HG02763 (cell line): ENCODE measurements around the gene PGRMC1.
"Not testable (repeated sequence)": the region's sequence is repeated elsewhere in the genome, so short reads cannot be mapped to it uniquely, and the experiment has no call there.

Experiments used
- ATAC-seq: cut with Tn5 transposase; IDR thresholded peaks from one replicate; pipeline ENCODE4 v1.9.1; 2021; ENCODE audit warnings: mild to moderate bottlenecking, moderate library complexity; ENCODE audit not compliant: unreplicated experiment

The PGRMC1 gene

GRCh38 chrX:119231936-119232445, 4.1 kb upstream of the PGRMC1 start:
- no peak for ATAC-seq

DNA sequence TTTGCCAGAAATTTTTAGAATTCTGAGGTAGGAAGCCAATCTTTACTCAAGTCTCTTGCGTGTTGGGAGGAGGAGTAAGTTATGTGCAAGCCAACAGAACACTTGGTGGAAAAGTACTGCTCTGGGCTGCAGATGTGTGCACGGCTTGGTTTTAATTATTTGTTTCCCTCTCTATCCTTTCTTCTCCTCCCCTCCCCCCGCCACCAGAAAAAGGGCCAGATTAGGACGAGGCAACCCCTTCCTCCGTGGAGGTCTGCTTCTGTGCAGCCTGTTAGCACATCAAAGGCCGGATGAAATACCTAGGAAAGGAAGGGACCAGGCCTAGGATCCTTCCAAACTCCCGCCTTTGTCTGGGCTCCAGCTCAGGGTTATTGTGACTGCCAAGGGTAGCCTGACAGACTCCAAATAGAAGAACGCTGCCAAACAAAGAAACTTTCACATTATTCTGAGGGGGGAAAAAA, 1.0 kb upstream of the PGRMC1 start:
- ATAC-seq: no peak

DNA sequence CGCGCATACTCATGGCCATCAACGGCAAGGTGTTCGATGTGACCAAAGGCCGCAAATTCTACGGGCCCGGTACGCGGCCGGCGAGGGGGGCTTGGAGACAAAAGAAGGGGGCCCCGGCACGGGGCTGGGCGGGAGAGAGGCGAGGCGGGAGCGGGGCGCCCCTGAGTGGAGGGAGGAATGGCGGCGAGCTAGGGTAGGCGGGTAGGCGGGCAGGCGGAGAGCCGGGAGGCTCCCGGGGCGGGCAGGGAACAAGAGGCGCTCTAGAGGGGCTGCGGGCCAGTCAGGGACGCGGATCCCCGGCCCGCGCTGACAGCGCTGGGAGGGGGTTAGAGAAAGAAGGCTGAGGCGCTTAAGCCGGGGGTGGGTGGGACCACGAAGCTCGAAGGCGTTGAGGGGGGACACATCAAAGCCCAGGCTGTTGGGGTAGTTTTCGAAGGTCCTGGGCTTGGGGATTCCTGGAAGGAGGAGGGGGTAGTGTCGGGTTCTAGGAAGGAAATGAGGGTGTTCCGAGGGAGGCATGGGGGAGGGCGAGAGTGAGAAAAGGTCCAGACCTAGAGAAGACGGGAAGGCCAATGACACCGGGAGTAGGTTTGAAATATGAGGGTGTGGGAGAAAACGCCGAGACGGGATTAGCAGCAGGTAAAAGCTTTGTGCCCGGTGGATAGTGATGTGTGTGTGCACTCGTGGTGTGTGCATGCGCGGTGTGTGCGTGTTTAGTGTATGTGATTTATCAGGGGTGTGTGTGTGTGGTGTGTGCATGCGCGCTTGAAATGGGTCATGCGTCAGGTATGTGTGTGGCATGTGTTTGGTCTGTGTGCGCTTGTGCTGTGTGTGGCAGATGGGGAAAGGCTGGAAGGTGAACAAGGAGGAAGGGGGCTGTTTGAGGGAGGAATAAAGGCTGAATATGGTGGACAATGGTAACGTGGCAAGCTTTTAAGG, 807 bp downstream of the PGRMC1 start:
- ATAC-seq: peak; percentile 28

GRCh38 chrX:119237562-119237942, 1.5 kb downstream of the PGRMC1 start:
- no peak for ATAC-seq

DNA sequence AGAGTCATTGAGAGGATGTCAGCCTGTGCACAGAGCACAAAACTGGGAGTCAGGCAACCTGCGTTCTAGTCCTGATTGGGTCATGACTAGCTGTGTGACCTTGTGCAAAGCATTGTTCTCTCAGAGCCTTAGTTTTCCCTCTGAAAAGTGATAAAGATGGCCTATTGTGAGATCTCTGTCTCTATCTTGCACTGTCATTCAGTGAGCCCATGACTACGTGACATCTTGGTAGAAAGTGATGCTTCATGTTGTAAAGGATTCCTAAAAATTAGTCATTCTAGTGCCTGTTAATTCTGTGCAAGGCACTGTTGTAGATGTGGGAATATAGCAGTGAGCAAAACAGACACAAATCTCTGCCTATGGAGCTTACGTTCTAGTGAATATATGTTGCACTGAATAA, 2.5 kb downstream of the PGRMC1 start:
- no peak for ATAC-seq

- no peak for ATAC-seq
These were observed 4.3 kb downstream of the PGRMC1 start for GRCh38 chrX:119240356-119240755.

DNA sequence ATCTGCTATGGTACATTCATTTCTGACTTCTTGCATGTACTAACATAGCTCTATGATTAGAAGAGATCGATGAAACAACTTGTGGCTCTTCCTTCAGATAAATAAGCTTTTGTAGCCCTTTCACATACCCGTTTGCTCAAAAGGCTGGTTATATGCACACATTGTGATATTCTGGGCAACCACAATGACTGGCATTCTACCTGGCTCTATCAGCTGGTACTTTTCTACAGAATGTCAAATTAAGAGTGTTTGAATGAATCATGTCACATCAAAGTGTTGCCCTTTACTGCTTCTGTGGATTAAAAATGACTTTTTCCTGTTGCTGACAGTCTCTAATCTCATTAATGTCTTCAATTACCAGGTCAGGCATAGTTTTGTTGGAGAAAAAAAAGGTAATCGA, 11.6 kb downstream of the PGRMC1 start:
- no peak for ATAC-seq

DNA sequence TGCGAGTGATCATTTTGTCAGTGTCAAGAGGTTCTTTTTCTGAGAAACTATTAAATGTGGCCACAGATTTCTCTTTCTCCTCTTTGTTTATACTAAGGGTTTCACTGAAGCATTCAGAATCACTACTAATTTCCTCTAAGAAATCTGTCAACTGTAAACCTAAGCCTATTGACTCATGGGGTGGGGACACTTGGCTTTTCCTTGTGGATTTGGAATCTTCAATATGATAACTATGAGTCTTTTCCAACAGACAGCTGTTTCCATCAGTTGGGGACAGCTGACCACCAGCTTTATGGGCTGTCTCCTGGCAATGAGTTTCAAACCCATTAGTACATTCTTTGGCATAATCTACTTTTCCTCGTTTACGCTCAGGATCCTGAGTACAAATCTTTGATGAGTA, 13.8 kb downstream of the PGRMC1 start:
- ATAC-seq: no peak

GRCh38 chrX:119251386-119251785, 15.3 kb downstream of the PGRMC1 start:
- ATAC-seq: no peak

- no peak for ATAC-seq
These were observed 16.6 kb downstream of the PGRMC1 start for GRCh38 chrX:119252716-119253115.

GRCh38 chrX:119266364-119266995, 30.4 kb downstream of the PGRMC1 start:
- no peak for ATAC-seq

DNA sequence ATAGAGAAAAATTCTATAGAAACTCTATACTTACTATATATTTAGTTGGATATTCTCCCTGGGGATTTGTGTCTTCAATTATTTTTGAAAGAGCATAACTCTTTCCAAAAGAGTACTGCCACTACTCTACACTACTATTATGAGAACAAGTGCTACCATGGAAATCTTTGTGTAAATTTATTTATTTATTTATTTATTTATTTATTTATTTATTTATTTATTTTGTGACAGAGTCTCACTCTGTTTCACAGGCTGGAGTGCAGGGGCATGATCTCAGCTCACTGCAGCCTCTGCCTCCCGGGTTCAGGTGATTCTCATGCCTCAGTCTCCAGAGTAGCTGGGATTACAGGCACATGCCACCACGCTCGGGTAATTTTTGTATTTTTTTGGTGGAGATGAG, 31.0 kb downstream of the PGRMC1 start:
- not testable (repeated sequence) for ATAC-seq

DNA sequence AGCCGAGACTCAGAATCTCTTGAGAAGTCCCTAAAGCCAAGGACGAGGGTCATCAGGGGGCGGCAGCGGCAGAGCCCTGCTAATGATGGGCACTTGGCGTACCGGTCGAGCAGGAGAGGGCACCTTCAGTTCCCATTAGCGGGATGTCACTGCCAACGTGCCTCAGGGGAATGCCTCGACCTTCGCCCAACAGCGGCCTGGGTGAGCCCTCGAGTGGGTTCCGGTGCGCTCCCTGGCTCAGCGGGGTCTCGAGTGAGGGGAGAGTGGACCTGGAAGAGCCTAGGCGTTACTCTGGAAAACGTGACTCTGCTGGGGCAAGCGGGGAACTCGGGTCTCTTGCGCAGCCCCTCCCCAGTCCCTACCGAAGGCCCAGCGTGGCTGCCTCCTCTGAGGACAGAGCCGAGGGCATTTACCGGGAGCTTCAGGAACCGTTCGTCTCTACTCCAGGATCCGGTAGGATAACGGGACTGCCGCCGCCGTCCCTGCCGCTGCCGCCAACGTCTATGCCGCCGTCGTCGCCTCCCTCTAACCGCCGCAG, 36.9 kb downstream of the PGRMC1 start:
- ATAC-seq: no peak

DNA sequence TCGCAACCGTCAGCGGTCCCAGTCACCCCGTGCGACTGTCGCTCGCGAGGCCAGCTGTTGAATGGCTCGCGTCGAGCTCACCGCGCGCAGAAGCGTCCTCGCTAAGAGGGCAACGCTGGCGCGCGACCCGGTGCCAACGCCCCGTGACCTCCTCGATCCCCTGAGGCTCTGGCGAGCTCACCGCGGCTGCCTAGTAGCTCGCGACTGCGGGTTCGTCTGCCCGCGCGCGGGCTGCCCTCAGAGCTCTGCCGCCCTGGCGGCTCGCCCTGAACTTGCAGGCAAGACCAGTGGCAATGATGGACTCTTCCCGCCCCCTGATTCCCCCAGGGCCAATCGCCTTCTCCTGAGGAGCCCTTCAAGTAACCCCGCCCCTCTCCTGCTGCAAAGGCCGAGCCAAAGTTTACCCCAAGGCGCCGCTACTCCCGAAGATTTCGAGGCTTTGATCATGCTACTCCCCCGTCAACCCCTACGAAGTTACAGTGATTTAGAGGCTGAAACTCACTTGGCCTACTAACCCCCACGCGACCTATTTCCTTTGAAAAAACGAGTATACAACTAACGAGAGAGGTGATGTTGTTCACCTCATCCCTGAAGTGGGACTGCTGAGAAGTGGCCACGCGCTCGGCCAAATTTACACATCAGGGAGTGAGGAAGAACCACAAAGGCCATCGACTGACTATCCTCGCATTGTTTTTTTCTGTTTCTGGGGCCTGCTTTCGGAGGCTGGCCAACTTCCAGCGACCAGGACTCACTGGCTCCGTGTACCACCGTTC, 37.5 kb downstream of the PGRMC1 start:
- no peak for ATAC-seq

- ATAC-seq: not testable (repeated sequence)
These were observed 46.3 kb downstream of the PGRMC1 start for GRCh38 chrX:119282347-119282746.

- no peak for ATAC-seq
These were observed 52.9 kb downstream of the PGRMC1 start for GRCh38 chrX:119288890-119289393.

DNA sequence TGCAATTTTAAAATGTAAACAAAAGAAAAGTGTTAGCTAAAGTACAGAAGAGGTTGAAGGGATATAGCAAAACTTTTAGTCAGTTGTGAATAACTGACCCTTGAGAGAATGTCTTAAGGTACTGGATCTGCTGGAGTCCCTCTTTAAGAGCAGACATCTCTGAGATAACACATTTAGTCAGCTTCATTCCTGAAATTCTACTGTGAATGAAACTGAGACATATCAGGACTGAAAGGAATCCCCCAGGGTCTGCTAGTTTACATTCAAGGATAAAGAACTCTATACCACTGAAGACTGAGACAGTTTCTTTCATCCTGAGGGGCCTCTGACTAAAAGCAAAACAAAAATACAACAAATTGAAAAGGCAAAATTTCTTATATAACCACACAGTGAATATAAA, 54.4 kb downstream of the PGRMC1 start:
- ATAC-seq: no peak

- not testable (repeated sequence) for ATAC-seq
These were observed 55.2 kb downstream of the PGRMC1 start for GRCh38 chrX:119291246-119291645.

- ATAC-seq: no peak
These were observed 56.4 kb downstream of the PGRMC1 start for GRCh38 chrX:119292445-119292844.
